Psoas muscle (tissue), 8 donors: ENCODE results near the gene VARS2. TPM values are rescaled to one million over a fixed set of nuclear protein-coding genes. Genes with fewer than 3 reads are reported as not detected.
"Not testable (repeated sequence)": the region's sequence is repeated elsewhere in the genome, so short reads cannot be mapped to it uniquely, and the experiment has no call there.

Experiments
- ATAC-seq, 4 donors: fragments of 200-7000 bp; cut with Tn5 transposase; one replicate each; pipeline ENCODE4 v1.9.1; 2020; ENCODE audit warnings: moderate library complexity in 3 of 4, mild to moderate bottlenecking in 2 of 4
- DNase-seq, 2 donors: peaks; one replicate each; pipeline ENCODE4 v3.0.0-alpha.2; 2020
- H3K27ac ChIP-seq: fragments of 200-600 bp; one replicate; pipeline ENCODE4 v1.8.0; 2022
- H3K27me3 ChIP-seq, 3 donors: fragments of 200-600 bp in 1 of 3; one replicate each; pipeline versions ENCODE4 v1.6.1 to v1.8.0; 2013 to 2022; ENCODE audit warnings: low read length in 2 of 3, mild to moderate bottlenecking in 2 of 3, moderate library complexity in 1 of 3; ENCODE audit not compliant: insufficient read depth in 3 of 3
- H3K36me3 ChIP-seq, 2 donors: fragments of 200-600 bp in 1 of 2; one replicate each; pipeline versions ENCODE4 v1.6.1 to v1.8.0; 2013 to 2022; ENCODE audit warnings: low read depth in 1 of 2, mild to moderate bottlenecking in 1 of 2, moderate library complexity in 1 of 2; ENCODE audit not compliant: insufficient read depth in 1 of 2
- H3K4me1 ChIP-seq: fragments of 200-600 bp; one replicate; pipeline ENCODE4 v1.8.0; 2022
- H3K4me3 ChIP-seq: fragments of 200-600 bp; one replicate; pipeline ENCODE4 v1.8.0; 2022; ENCODE audit warnings: mild to moderate bottlenecking
- H3K9me3 ChIP-seq: fragments of 200-600 bp; one replicate; pipeline ENCODE4 v1.8.0; 2022
- WGBS, 3 donors: extraction: QIAGEN DNeasy Blood & Tissue Kit; methylation state at CpG; one replicate each; pipeline versions ENCODE4 v1.1.6 to v1.1.7; 2013; 5-methylcytosine and 5-hydroxymethylcytosine counted together
- intact Hi-C, 2 donors: fragments of 100-400 bp; cut with DNase I; formaldehyde crosslinking; loops; one replicate each; pipeline versions ENCODE4 v1.11.0 to v1.14.2; 2022
- polyA plus RNA-seq, 3 donors: library from polyadenylated mRNA; stranded (reverse); fragments of 200-250 nt; gene quantifications; one replicate each; pipeline ENCODE4 v1.2.3, GENCODE V29; 2013
- total RNA-seq, 4 donors: library from RNA; stranded (reverse); fragmentation: NEBNext Ultra II Directional in 2 of 4; extraction: Animal tissue kit (Norgen Biotek cat#: 25700) in 2 of 4; gene quantifications; one replicate each; pipeline versions ENCODE4 v1.2.1 to v1.2.4, GENCODE V29; 2021 to 2023
- TF ChIP-seq, protein P1 (sequence below): fragments of 200-600 bp; IDR thresholded peaks from one replicate; pipeline ENCODE4 v1.8.0; 2022; ENCODE audit warnings: antibody characterized with exemption
- donor health status: healthy with polysubstance abuse.
- donor health status: DM: no; HTN: no; CAD: no; lungs with moderate emphysema.
- donor health status: Bipolar disorder and iron deficiency.
- donor health status: healthy.
- donor health status: DM: yes; HTN: yes; CAD: no.
- donor health status: DM: no; HTN: no; CAD: no.
- donor health status: DM: no; HTN: no; CAD: no.
- donor health status: DM: yes; HTN: yes; CAD: no.

VARS2 gene
- total and polyA plus RNA-seq, 7 donors: 11.4 to 36.6 (median 25.8) TPM

DNA sequence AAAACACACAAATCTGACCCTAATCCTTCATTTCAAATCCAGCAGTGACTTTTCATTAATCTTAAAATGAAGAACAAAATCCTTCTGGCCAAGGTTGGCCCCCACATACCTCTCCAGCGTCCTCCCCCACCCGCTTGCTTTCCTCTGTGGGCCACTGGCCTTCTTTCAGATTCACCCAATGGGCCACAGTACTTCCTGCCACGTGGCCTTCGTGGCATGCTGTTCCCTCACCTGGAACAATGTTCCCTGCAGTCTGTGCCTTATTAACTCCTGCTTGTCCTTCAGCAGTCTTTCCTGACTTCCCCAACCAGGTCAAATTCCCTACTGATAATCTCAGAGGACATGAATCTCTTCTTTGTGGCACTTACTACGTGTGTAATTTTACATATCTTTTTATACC lies 11.3 kb upstream of the VARS2 start:
- TF ChIP-seq, protein P1, sequence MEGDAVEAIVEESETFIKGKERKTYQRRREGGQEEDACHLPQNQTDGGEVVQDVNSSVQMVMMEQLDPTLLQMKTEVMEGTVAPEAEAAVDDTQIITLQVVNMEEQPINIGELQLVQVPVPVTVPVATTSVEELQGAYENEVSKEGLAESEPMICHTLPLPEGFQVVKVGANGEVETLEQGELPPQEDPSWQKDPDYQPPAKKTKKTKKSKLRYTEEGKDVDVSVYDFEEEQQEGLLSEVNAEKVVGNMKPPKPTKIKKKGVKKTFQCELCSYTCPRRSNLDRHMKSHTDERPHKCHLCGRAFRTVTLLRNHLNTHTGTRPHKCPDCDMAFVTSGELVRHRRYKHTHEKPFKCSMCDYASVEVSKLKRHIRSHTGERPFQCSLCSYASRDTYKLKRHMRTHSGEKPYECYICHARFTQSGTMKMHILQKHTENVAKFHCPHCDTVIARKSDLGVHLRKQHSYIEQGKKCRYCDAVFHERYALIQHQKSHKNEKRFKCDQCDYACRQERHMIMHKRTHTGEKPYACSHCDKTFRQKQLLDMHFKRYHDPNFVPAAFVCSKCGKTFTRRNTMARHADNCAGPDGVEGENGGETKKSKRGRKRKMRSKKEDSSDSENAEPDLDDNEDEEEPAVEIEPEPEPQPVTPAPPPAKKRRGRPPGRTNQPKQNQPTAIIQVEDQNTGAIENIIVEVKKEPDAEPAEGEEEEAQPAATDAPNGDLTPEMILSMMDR: no peak
- 36 to 47% (median 39%) methylated on average over 5 of the region's 5 CpGs for WGBS, 3 donors
- intact Hi-C loops: no loop called here
- H3K36me3 ChIP-seq: peaks cover 0 to 25% of the 10 kb centered on the region in 2 donors
- H3K4me3 ChIP-seq: no peak overlapping the region
- H3K27ac ChIP-seq: no peak overlapping the region
- no peaks in the 10 kb centered on the region for H3K4me1 ChIP-seq
- ATAC-seq (no peak), DNase-seq (peak in 1 of 2 donors; percentile 18)
- no peaks in the 10 kb centered on the region for H3K9me3 ChIP-seq
- no peaks in the 10 kb centered on the region for H3K27me3 ChIP-seq

DNA sequence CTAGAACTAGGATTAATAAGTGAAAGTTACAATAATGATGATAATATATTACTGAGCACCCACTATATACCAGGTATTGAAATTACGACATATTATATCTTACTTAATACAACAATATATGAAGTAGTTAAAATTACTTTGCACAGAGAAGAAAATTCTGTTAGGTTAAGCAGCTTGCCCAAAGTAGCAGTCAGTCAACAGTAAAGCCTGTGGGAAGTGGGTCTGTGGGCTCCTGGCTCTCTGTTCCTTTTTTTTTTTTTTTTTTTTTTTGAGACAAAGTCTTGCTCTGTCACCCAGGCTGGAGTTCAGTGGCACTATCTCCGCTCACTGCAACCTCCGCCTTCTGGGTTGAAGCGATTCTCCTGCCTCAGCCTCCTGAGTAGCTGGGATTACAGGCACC lies 10.8 kb upstream of the VARS2 start:
- Histone ChIP-seq H3K4me3 (no peak overlapping the region), H3K4me1 (no peaks in the 10 kb centered on the region), H3K36me3 (peaks cover 0 to 20% of the 10 kb centered on the region in 2 donors), H3K27me3 (no peaks in the 10 kb centered on the region), H3K27ac (no peak overlapping the region), H3K9me3 (no peaks in the 10 kb centered on the region)
- intact Hi-C loops: no loop called here
- ATAC-seq (no peak), DNase-seq (no peak)
- TF ChIP-seq, protein P1: no peak
- WGBS, 3 donors: 84 to 88% (median 88%) methylated on average over 4 of the region's 4 CpGs

DNA sequence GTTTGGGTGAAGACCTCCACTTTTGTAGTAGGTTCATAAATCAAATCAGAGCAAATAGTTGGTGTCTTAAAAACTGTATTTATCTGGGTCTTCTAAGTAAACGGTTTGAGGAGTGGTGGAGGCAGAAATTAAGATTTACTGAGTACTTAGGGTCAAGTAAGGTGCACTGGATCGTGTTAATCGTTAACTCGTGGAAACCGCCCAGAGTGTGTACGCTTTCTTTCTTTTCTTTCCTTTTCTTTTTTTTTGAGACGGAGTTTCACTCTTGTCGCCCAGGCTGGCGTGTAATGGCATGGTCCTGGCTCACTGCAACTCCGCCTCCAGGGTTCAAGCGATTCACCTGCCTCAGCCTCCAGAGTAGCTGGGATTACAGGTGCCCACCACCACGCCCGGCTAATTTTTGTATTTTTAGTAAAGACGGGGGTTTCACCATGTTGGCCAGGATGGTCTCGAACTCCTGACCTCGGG lies 6.7 kb upstream of the VARS2 start:
- DNase-seq, intact Hi-C loops, ATAC-seq, H3K4me1 ChIP-seq, H3K27me3 ChIP-seq, H3K9me3 ChIP-seq: not testable (repeated sequence)
- Histone ChIP-seq H3K4me3 (peak overlapping the region; percentile 84), H3K27ac (peak overlapping the region; percentile 74), H3K36me3 (peaks cover 4 to 32% of the 10 kb centered on the region in 2 donors)
- WGBS, 3 donors: 46 to 53% (median 47%) methylated on average over 15 to 16 of the region's 16 CpGs

DNA sequence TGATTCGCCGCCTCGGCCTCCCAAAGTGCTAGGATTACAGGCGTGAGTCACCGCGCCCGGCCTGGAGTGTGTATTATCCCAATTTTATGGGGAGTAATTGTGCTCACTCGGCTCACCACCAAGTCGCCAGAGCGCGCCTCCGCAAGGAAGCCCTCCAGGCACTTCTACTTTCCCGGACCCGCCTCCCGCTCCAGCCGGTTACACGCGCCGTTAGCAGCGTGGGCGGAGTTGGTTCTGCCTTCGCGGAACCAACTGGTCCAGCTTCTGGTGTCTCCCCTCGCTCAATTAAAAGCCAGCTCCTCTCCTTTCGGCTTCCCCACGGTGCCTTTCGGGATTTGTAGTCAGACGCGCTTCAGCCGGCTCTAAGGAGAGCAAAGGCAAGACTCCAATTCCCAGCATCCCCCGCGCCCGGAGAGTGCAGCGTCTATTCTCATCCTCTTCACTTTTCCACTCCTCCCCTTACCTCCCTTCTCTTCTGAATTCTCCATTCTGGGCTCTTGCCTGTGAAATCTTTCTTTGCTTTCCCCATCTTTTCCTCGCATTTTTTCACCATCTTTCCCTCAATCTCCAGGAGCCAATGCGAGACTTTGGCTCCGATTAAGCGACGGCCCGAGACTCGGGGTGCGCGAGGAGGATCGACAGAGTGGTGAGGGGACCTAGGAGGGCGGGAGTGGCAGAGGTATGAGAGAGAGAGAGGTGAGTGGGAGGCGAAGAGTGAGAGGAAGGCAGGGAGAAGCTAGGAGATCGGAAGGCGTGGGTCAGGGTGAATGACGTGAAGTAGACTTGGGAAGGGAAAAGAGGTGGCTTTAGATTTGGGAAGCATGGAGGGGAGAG lies 6.1 kb upstream of the VARS2 start, which contains the start of gene GTF2H4:
GTF2H4 (plus strand) TSS at position 450 of the 834 bp plus-strand sequence.
- H3K4me3 ChIP-seq: peak within 1 kb of the TSS; percentile 84
- H3K36me3 ChIP-seq: peaks cover 4 to 36% of the 10 kb centered on the region in 2 donors
- H3K27ac ChIP-seq: peak within 1 kb of the TSS; percentile 74
- no peaks in the 10 kb centered on the region for H3K9me3 ChIP-seq
- DNase-seq (peak; percentile 96 to 98), ATAC-seq (peak; percentile 93 to 98 (median 97))
- H3K27me3 ChIP-seq: no peaks in the 10 kb centered on the region
- 0 to 1% (median 1%) methylated on average over 49 of the region's 49 CpGs for WGBS, 3 donors
- H3K4me1 ChIP-seq: peaks cover 9% of the 10 kb centered on the region
- intact Hi-C loops: no loop called here
- TF ChIP-seq, protein P1: no peak

DNA sequence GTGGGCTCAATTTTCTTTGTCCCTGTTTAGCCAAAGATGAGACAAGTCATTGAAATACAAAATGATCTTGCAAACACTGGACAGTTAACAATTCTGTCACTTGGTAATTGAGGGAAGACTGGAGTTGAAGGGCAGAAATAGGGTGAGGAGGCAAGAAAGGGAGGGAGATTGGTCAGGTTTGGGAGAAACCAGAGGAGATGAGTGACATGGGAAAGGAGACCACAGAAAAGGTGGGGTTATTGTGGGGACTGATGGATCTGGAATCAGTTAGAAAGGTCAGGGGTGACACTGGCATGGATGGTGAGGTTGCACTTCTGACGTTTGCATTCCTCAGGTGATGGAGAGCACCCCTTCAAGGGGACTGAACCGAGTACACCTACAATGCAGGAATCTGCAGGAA lies 5.3 kb upstream of the VARS2 start:
- intact Hi-C loops: no loop called here
- H3K36me3 ChIP-seq: peaks cover 4 to 36% of the 10 kb centered on the region in 2 donors
- peak overlapping the region; percentile 74 for H3K27ac ChIP-seq
- DNase-seq (no peak), ATAC-seq (no peak)
- no peaks in the 10 kb centered on the region for H3K27me3 ChIP-seq
- H3K4me1 ChIP-seq: peaks cover 14% of the 10 kb centered on the region
- TF ChIP-seq, protein P1: no peak
- peak overlapping the region; percentile 84 for H3K4me3 ChIP-seq
- no peaks in the 10 kb centered on the region for H3K9me3 ChIP-seq
- 25 to 33% (median 27%) methylated on average over 2 of the region's 2 CpGs for WGBS, 3 donors

DNA sequence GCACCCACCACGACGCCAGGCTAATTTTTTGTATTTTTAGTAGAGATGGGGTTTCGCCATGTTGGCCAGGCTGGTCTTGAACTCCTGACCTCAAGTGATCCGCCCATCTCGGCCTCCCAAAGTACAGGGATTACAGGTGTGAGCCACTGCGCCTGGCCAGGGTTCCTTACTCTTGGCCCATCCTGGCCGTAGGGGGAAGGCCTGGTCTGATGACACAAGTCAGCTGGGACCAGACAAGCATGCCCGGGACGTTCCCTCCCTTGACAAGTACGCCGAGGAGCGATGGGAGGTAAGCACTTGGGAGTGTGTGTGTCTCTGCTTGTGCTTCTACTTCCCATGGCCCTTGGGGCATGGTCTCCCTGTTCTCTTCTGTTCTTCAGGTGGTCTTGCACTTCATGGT lies 3.6 kb upstream of the VARS2 start:
- not testable (repeated sequence) for H3K4me3 ChIP-seq, H3K27me3 ChIP-seq, H3K27ac ChIP-seq, H3K9me3 ChIP-seq, ATAC-seq, DNase-seq
- H3K4me1 ChIP-seq: peaks cover 23% of the 10 kb centered on the region
- intact Hi-C loops: loop anchor here in 1 of 2 donors (10.0 kb wide), 1 partner anchor 134 kb away; no protein-coding TSS in a partner anchor
- peaks cover 4 to 36% of the 10 kb centered on the region in 2 donors for H3K36me3 ChIP-seq
- WGBS, 3 donors: 89 to 91% (median 91%) methylated on average over 12 of the region's 12 CpGs
